CD4-positive, alpha-beta T cell treated with Interleukin-17A for 1 hour (primary cell): ENCODE measurements around the gene PTPRT.
"Not testable (repeated sequence)": the region's sequence is repeated elsewhere in the genome, so short reads cannot be mapped to it uniquely, and the experiment has no call there.

Source experiments
- DNase-seq: peaks from one replicate; pipeline ENCODE4 v3.0.0-alpha.2; 2020

The PTPRT gene

GRCh38 chr20:42258564-42259302 lies 931.0 kb downstream of the PTPRT start:
- no peak for DNase-seq

- no peak for DNase-seq
These were observed 933.9 kb downstream of the PTPRT start for GRCh38 chr20:42255821-42256220.

- DNase-seq: no peak
These were observed 935.0 kb downstream of the PTPRT start for GRCh38 chr20:42254673-42255072.

GRCh38 chr20:42252116-42252515 lies 937.6 kb downstream of the PTPRT start:
- DNase-seq: no peak

GRCh38 chr20:42218621-42219374 lies 970.9 kb downstream of the PTPRT start:
- DNase-seq: no peak

GRCh38 chr20:42214074-42214473 lies 975.6 kb downstream of the PTPRT start:
- DNase-seq: no peak

- DNase-seq: no peak
These were observed 977.3 kb downstream of the PTPRT start for GRCh38 chr20:42212391-42212790.

GRCh38 chr20:42206557-42206956 lies 983.1 kb downstream of the PTPRT start:
- not testable (repeated sequence) for DNase-seq

GRCh38 chr20:42204109-42204660 lies 985.5 kb downstream of the PTPRT start:
- no peak for DNase-seq

GRCh38 chr20:42197599-42197998 lies 992.1 kb downstream of the PTPRT start:
- no peak for DNase-seq

GRCh38 chr20:42193119-42193518 lies 996.6 kb downstream of the PTPRT start:
- no peak for DNase-seq

- DNase-seq: no peak
These were observed 997.4 kb downstream of the PTPRT start for GRCh38 chr20:42192321-42192720.

- DNase-seq: no peak
These were observed 998.4 kb downstream of the PTPRT start for GRCh38 chr20:42191140-42191860.

- no peak for DNase-seq
These were observed 999.6 kb downstream of the PTPRT start for GRCh38 chr20:42190084-42190483.

- DNase-seq: no peak
These were observed 1003.4 kb downstream of the PTPRT start for GRCh38 chr20:42186337-42186736.

GRCh38 chr20:42183147-42183546 lies 1006.6 kb downstream of the PTPRT start:
- no peak for DNase-seq

- no peak for DNase-seq
These were observed 1008.6 kb downstream of the PTPRT start for GRCh38 chr20:42181064-42181463.

- DNase-seq: no peak
These were observed 1009.9 kb downstream of the PTPRT start for GRCh38 chr20:42179768-42180167.

- DNase-seq: no peak
These were observed 1016.3 kb downstream of the PTPRT start for GRCh38 chr20:42173440-42173839.

GRCh38 chr20:42164121-42164890 lies 1025.4 kb downstream of the PTPRT start:
- DNase-seq: no peak

GRCh38 chr20:42161228-42161829 lies 1028.4 kb downstream of the PTPRT start:
- no peak for DNase-seq

- no peak for DNase-seq
These were observed 1029.9 kb downstream of the PTPRT start for GRCh38 chr20:42159808-42160207.
